Esophagus muscularis mucosa (tissue), 4 donors: ENCODE measurements around the gene TGFBRAP1. TPM values are rescaled to one million over a fixed set of nuclear protein-coding genes. Genes with fewer than 3 reads are reported as not detected.

ENCODE experiments used
- DNase-seq: peaks from one replicate; pipeline ENCODE4 v3.0.0-alpha.2; 2017; ENCODE audit errors: extremely low spot score
- H3K27ac ChIP-seq, 4 donors: fragments of 200-600 bp; sonication (generic); replicated peaks in 1 of 4; 1 replicate in 3 of 4; 2 replicates in 1 of 4; pipeline ENCODE4 v1.5.1; 2016 to 2019; ENCODE audit warnings: mild to moderate bottlenecking in 1 of 4
- H3K27me3 ChIP-seq, 4 donors: fragments of 200-600 bp; sonication (generic); one replicate each; pipeline versions ENCODE4 v1.5.1 to v1.6.0; 2016 to 2019
- H3K36me3 ChIP-seq, 4 donors: fragments of 200-600 bp; sonication (generic); one replicate each; pipeline ENCODE4 v1.5.1; 2016 to 2019
- H3K4me1 ChIP-seq, 4 donors: fragments of 200-600 bp; sonication (generic); one replicate each; pipeline ENCODE4 v1.5.1; 2016 to 2019
- H3K4me3 ChIP-seq, 4 donors: fragments of 200-600 bp; sonication (generic); 1 replicate in 2 of 4; 2 replicates in 2 of 4; pipeline ENCODE4 v1.5.1; 2016 to 2019; ENCODE audit warnings: mild to moderate bottlenecking in 4 of 4, moderate library complexity in 1 of 4
- H3K9me3 ChIP-seq, 4 donors: fragments of 200-600 bp; sonication (generic); 1 replicate in 3 of 4; 2 replicates in 1 of 4; pipeline ENCODE4 v1.5.1; 2016 to 2019
- EP300 ChIP-seq: sonication (generic); formaldehyde crosslinking; IDR thresholded peaks from one replicate; pipeline ENCODE4 v1.6.1; 2017; ENCODE audit warnings: antibody characterized with exemption
- POLR2A ChIP-seq: fragments of 450-650 bp; IDR thresholded peaks from one replicate; pipeline ENCODE4 v1.6.1; 2017; ENCODE audit warnings: antibody characterized with exemption, moderate library complexity, mild to moderate bottlenecking, low read depth
- POLR2AphosphoS5 ChIP-seq, 2 donors: sonication (generic); formaldehyde crosslinking; IDR thresholded peaks; one replicate each; pipeline ENCODE4 v1.6.1; 2017; ENCODE audit warnings: antibody characterized with exemption in 2 of 2
- WGBS: methylation state at CpG from one replicate; pipeline ENCODE4 v1.1.5; 2018; 5-methylcytosine and 5-hydroxymethylcytosine counted together
- intact Hi-C: fragments of 100-400 bp; cut with DNase I; formaldehyde crosslinking; loops from one replicate; pipeline ENCODE4 v1.15.1; 2023
- total RNA-seq, 4 donors: library from RNA; depleted of rRNA; stranded (reverse); fragments of >200 nt; gene quantifications; one replicate each; pipeline versions ENCODE4 v1.1.0 to v1.2.1, GENCODE V29; 2016
- TF ChIP-seq, protein P1 (sequence below), 3 experiments: fragments of 200-600 bp in 2 of 3; fragments of 450-650 bp in 1 of 3; sonication (generic) in 2 of 3; IDR thresholded peaks; one replicate each; pipeline ENCODE4 v1.5.1; 2017 to 2019; ENCODE audit warnings: antibody characterized with exemption in 3 of 3, mild to moderate bottlenecking in 2 of 3, moderate library complexity in 1 of 3

The TGFBRAP1 gene
- total RNA-seq, 4 donors from 2014 or later = 20.8 to 34.4 (median 27.9) TPM

DNA sequence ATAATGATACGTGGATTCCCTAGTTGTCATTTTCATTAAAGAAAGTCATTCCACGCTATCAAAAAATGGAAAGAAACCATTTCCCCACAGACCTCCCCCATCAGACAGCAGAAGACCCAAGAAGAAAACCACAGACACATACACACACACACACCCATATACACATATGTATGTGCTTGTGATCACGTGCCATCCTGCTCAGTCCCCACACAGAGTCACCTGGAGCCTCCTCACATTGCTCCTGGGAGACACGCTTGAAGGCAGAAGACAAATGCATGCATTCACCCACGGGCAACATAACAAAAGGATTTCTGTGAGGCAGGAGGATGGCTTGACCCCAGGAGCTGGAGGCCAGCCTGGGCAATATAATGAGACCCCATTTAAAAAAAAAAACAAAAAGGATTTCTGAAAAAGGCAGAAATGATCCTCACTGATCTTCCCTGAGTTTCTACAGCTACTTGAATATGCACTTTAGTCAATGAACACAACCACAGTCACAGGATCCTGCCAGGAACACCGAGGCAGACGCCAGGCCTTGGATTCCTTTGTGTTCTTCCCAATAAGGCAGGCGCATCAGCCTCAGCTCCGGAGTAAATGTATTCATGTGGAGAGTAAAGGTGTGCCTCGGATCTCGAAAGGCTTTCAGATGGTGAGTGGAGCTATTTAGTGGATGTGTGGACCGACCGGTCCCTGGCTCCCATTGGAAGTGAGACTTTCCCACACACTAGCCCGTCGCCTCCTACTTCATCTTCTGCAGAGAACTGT is 21.0 kb downstream of the TGFBRAP1 start:
- Histone ChIP-seq H3K4me3 (no peak overlapping the region), H3K4me1 (peaks cover 0 to 17% (median 6%) of the 10 kb centered on the region in 4 donors), H3K27ac (no peak overlapping the region), H3K36me3 (peaks cover 14 to 33% (median 23%) of the 10 kb centered on the region in 4 donors), H3K27me3 (no peaks in the 10 kb centered on the region), H3K9me3 (no peaks in the 10 kb centered on the region)
- no peak for TF ChIP-seq POLR2A
- TF ChIP-seq EP300 = no peak
- TF ChIP-seq POLR2AphosphoS5 (IDR thresholded peaks at IDR 0.05) = no peak
- intact Hi-C loops = no loop called here
- WGBS = 92% methylated on average over 15 of the region's 15 CpGs
- no peak for DNase-seq

- intact Hi-C loops = no loop called here
- no peak overlapping the region for H3K27ac ChIP-seq
- WGBS = 92% methylated on average over 13 of the region's 17 CpGs
These were observed 21.6 kb downstream of the TGFBRAP1 start for GRCh38 chr2:105307962-105308361.

GRCh38 chr2:105307550-105307949 is 22.0 kb downstream of the TGFBRAP1 start:
- 82% methylated on average over 17 of the region's 19 CpGs for WGBS
- TF ChIP-seq EP300 (no peak), POLR2AphosphoS5 (IDR thresholded peaks at IDR 0.05) (no peak), POLR2A (no peak)
- TF ChIP-seq, protein P1, sequence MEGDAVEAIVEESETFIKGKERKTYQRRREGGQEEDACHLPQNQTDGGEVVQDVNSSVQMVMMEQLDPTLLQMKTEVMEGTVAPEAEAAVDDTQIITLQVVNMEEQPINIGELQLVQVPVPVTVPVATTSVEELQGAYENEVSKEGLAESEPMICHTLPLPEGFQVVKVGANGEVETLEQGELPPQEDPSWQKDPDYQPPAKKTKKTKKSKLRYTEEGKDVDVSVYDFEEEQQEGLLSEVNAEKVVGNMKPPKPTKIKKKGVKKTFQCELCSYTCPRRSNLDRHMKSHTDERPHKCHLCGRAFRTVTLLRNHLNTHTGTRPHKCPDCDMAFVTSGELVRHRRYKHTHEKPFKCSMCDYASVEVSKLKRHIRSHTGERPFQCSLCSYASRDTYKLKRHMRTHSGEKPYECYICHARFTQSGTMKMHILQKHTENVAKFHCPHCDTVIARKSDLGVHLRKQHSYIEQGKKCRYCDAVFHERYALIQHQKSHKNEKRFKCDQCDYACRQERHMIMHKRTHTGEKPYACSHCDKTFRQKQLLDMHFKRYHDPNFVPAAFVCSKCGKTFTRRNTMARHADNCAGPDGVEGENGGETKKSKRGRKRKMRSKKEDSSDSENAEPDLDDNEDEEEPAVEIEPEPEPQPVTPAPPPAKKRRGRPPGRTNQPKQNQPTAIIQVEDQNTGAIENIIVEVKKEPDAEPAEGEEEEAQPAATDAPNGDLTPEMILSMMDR (IDR thresholded peaks at IDR 0.05) = no peak
- intact Hi-C loops = no loop called here
- Histone ChIP-seq H3K9me3 (no peaks in the 10 kb centered on the region), H3K36me3 (peaks cover 14 to 38% (median 23%) of the 10 kb centered on the region in 4 donors), H3K4me3 (no peak overlapping the region), H3K27me3 (no peaks in the 10 kb centered on the region), H3K4me1 (peaks cover 0 to 17% (median 5%) of the 10 kb centered on the region in 4 donors), H3K27ac (no peak overlapping the region)
- DNase-seq = no peak

More at GRCh38 chr2:105307962-105308361, 21.6 kb downstream of the TGFBRAP1 start:
- H3K9me3 ChIP-seq = no peaks in the 10 kb centered on the region
- no peak for DNase-seq
- no peak overlapping the region for H3K4me3 ChIP-seq
- peaks cover 0 to 17% (median 4%) of the 10 kb centered on the region in 4 donors for H3K4me1 ChIP-seq
- peaks cover 14 to 38% (median 23%) of the 10 kb centered on the region in 4 donors for H3K36me3 ChIP-seq
- no peaks in the 10 kb centered on the region for H3K27me3 ChIP-seq
- TF ChIP-seq POLR2A = no peak
- no peak for TF ChIP-seq EP300
- no peak for TF ChIP-seq POLR2AphosphoS5 (IDR thresholded peaks at IDR 0.05)
- TF ChIP-seq, protein P1 (IDR thresholded peaks at IDR 0.05) = no peak

DNA sequence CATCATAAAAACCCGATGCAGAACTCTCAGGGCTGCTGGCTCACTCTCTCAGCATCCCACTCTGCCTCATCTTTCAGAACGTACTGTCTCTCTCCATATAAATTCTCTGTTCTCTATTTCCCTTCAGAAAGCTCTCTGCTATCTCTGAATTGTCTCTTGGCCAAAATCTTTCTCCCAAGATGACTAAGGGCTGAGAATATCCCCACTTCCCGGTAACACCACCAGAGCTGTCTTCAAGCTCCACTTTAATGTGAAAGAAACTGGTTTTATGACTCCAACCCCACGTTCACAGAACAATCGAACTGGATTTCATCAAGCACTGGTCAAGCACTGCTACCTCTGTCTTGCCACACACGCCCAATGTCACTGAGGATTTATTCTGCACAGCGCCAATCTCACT is 22.4 kb downstream of the TGFBRAP1 start:
- intact Hi-C loops = no loop called here
- peaks cover 14 to 38% (median 23%) of the 10 kb centered on the region in 4 donors for H3K36me3 ChIP-seq
- no peak overlapping the region for H3K27ac ChIP-seq
- H3K9me3 ChIP-seq = no peaks in the 10 kb centered on the region
- H3K27me3 ChIP-seq = no peaks in the 10 kb centered on the region
- no peak for TF ChIP-seq EP300
- no peak for TF ChIP-seq POLR2AphosphoS5 (IDR thresholded peaks at IDR 0.05)
- no peak for TF ChIP-seq POLR2A
- TF ChIP-seq, protein P1 (IDR thresholded peaks at IDR 0.05) = no peak
- WGBS = 85% methylated on average over 7 of the region's 7 CpGs
- peaks cover 0 to 17% (median 5%) of the 10 kb centered on the region in 4 donors for H3K4me1 ChIP-seq
- DNase-seq = no peak
- H3K4me3 ChIP-seq = no peak overlapping the region

GRCh38 chr2:105301646-105302045 is 27.9 kb downstream of the TGFBRAP1 start:
- Histone ChIP-seq H3K4me1 (peaks cover 0 to 3% (median 0%) of the 10 kb centered on the region in 4 donors), H3K4me3 (no peak overlapping the region), H3K9me3 (no peaks in the 10 kb centered on the region), H3K27ac (no peak overlapping the region), H3K27me3 (no peaks in the 10 kb centered on the region), H3K36me3 (peaks cover 15 to 38% (median 28%) of the 10 kb centered on the region in 4 donors)
- WGBS = 90% methylated on average over 3 of the region's 3 CpGs
- DNase-seq = no peak
- intact Hi-C loops = no loop called here
- TF ChIP-seq EP300 (no peak), POLR2A (no peak), POLR2AphosphoS5 (IDR thresholded peaks at IDR 0.05) (no peak)
- TF ChIP-seq, protein P1 (IDR thresholded peaks at IDR 0.05) = no peak
